H1 (cell line): ENCODE data around the gene ICA1. TPM values are rescaled to one million over a fixed set of nuclear protein-coding genes. Genes with fewer than 3 reads are reported as not detected.

Source experiments
- CEBPB ChIP-seq: IDR thresholded peaks from 2 replicates; pipeline ENCODE4 v1.6.1; 2012; ENCODE audit warnings: low read depth, low read length
- CHD2 ChIP-seq: IDR thresholded peaks from 2 replicates; pipeline ENCODE4 v1.6.1; 2012; ENCODE audit warnings: low read length, improper control_type of control experiment
- JUN ChIP-seq: IDR thresholded peaks from 2 replicates; pipeline ENCODE4 v1.6.1; 2011; ENCODE audit warnings: low read depth, mild to moderate bottlenecking, improper control_type of control experiment, low read length
- KDM1A ChIP-seq: fragments of 200-600, 300-600 bp; sonication (generic); IDR thresholded peaks from 2 replicates; pipeline ENCODE4 v1.7.1; 2016; ENCODE audit warnings: mild to moderate bottlenecking, low read length, borderline replicate concordance
- POLR2A ChIP-seq, 2 experiments: IDR thresholded peaks; 1 replicate in 1 of 2; 2 replicates in 1 of 2; pipeline ENCODE4 v1.6.1; 2011; ENCODE audit warnings: low read depth in 2 of 2, low read length in 2 of 2, mild to moderate bottlenecking in 2 of 2; ENCODE audit errors: control extremely low read depth in 1 of 2
- RAD21 ChIP-seq, 2 experiments: IDR thresholded peaks in 1 of 2; conservative IDR thresholded peaks in 1 of 2; 2 replicates each; pipeline ENCODE4 v1.6.1; 2011; ENCODE audit warnings: low read depth in 2 of 2, low read length in 2 of 2, improper control_type of control experiment in 1 of 2, inconsistent platforms in 1 of 2, mild to moderate bottlenecking in 1 of 2, moderate library complexity in 1 of 2
- SP4 ChIP-seq: IDR thresholded peaks from 2 replicates; pipeline ENCODE4 v1.6.1; 2012; ENCODE audit warnings: low read length, inconsistent platforms
- SUZ12 ChIP-seq: fragments of 200-600 bp; sonication (generic); IDR thresholded peaks from 2 replicates; pipeline ENCODE4 v1.6.1; 2012; ENCODE audit warnings: mild to moderate bottlenecking, inconsistent platforms, low read length, moderate library complexity, mixed read lengths
- TAF1 ChIP-seq: IDR thresholded peaks from 2 replicates; pipeline ENCODE4 v1.6.1; 2011; ENCODE audit warnings: mild to moderate bottlenecking, low read depth, low read length
- TCF12 ChIP-seq: IDR thresholded peaks from 2 replicates; pipeline ENCODE4 v1.6.1; 2011; ENCODE audit warnings: low read depth, mild to moderate bottlenecking, low read length
- polyA plus RNA-seq, 7 experiments: library from polyadenylated mRNA; depleted of rRNA in 3 of 7; stranded (reverse) in 5 of 7; unstranded in 2 of 7; fragments of >200 nt in 5 of 7; fragments of 200-250 nt in 2 of 7; gene quantifications; 1 replicate in 5 of 7; 2 replicates in 1 of 7; 4 replicates in 1 of 7; pipeline versions ENCODE4 v1.2.1 to v1.2.3, GENCODE V29; 2011 to 2013; ENCODE audit warnings: missing spikeins in 2 of 7, mixed read lengths in 2 of 7
- total RNA-seq: library from RNA; stranded (reverse); fragmentation: NEBNext Ultra II Directional; extraction: Animal tissue kit (Norgen Biotek cat#: 25700); gene quantifications from 2 replicates; pipeline ENCODE4 v1.2.1, GENCODE V29; 2021
- TF ChIP-seq, protein P1 (sequence below): fragments of 300-600 bp; sonication (generic); IDR thresholded peaks from 2 replicates; pipeline ENCODE4 v1.7.1; 2012; ENCODE audit warnings: low read length, moderate library complexity, mild to moderate bottlenecking, inconsistent platforms; ENCODE audit not compliant: insufficient replicate concordance

Gene ICA1
- total and polyA plus RNA-seq, 2 of the 8 experiments (the other 6 are each of a cell fraction or from before 2014, with no cell fraction given) = 14.9 to 37.1 TPM

DNA sequence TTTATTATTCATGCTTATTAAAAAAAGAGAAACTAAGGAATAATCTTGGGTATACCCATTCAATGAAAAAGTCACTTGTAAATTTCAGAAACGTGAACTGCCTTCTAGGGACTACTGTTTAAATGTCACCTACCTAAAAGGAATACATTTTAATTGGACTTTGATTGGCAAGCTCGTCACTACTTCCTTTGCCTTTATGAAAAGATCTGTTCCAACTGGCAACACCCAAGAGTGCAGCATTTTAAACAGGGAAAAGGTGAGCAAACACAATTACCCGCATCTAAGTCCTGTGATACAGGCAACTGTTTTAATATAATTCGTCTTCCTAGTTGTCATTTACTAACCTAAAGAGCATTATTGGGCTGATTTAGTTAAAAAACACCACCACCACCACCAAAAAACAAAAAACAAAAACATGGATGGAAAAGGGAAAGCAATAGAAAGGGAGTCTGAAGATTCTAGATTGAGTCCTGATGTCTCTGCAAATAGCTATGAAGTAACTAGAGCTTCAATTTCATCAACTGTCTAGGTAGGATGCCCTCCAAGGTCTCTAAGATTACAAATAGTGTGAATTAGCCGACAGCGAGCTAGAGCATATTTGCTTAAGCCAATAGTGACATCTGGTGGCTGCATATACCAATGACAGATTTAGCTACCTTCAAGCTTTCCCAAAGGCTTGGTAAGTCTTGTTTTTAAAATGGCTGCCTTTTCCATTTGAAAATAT, 33.8 kb upstream of the ICA1 start (continued):
- TF ChIP-seq, protein P1, sequence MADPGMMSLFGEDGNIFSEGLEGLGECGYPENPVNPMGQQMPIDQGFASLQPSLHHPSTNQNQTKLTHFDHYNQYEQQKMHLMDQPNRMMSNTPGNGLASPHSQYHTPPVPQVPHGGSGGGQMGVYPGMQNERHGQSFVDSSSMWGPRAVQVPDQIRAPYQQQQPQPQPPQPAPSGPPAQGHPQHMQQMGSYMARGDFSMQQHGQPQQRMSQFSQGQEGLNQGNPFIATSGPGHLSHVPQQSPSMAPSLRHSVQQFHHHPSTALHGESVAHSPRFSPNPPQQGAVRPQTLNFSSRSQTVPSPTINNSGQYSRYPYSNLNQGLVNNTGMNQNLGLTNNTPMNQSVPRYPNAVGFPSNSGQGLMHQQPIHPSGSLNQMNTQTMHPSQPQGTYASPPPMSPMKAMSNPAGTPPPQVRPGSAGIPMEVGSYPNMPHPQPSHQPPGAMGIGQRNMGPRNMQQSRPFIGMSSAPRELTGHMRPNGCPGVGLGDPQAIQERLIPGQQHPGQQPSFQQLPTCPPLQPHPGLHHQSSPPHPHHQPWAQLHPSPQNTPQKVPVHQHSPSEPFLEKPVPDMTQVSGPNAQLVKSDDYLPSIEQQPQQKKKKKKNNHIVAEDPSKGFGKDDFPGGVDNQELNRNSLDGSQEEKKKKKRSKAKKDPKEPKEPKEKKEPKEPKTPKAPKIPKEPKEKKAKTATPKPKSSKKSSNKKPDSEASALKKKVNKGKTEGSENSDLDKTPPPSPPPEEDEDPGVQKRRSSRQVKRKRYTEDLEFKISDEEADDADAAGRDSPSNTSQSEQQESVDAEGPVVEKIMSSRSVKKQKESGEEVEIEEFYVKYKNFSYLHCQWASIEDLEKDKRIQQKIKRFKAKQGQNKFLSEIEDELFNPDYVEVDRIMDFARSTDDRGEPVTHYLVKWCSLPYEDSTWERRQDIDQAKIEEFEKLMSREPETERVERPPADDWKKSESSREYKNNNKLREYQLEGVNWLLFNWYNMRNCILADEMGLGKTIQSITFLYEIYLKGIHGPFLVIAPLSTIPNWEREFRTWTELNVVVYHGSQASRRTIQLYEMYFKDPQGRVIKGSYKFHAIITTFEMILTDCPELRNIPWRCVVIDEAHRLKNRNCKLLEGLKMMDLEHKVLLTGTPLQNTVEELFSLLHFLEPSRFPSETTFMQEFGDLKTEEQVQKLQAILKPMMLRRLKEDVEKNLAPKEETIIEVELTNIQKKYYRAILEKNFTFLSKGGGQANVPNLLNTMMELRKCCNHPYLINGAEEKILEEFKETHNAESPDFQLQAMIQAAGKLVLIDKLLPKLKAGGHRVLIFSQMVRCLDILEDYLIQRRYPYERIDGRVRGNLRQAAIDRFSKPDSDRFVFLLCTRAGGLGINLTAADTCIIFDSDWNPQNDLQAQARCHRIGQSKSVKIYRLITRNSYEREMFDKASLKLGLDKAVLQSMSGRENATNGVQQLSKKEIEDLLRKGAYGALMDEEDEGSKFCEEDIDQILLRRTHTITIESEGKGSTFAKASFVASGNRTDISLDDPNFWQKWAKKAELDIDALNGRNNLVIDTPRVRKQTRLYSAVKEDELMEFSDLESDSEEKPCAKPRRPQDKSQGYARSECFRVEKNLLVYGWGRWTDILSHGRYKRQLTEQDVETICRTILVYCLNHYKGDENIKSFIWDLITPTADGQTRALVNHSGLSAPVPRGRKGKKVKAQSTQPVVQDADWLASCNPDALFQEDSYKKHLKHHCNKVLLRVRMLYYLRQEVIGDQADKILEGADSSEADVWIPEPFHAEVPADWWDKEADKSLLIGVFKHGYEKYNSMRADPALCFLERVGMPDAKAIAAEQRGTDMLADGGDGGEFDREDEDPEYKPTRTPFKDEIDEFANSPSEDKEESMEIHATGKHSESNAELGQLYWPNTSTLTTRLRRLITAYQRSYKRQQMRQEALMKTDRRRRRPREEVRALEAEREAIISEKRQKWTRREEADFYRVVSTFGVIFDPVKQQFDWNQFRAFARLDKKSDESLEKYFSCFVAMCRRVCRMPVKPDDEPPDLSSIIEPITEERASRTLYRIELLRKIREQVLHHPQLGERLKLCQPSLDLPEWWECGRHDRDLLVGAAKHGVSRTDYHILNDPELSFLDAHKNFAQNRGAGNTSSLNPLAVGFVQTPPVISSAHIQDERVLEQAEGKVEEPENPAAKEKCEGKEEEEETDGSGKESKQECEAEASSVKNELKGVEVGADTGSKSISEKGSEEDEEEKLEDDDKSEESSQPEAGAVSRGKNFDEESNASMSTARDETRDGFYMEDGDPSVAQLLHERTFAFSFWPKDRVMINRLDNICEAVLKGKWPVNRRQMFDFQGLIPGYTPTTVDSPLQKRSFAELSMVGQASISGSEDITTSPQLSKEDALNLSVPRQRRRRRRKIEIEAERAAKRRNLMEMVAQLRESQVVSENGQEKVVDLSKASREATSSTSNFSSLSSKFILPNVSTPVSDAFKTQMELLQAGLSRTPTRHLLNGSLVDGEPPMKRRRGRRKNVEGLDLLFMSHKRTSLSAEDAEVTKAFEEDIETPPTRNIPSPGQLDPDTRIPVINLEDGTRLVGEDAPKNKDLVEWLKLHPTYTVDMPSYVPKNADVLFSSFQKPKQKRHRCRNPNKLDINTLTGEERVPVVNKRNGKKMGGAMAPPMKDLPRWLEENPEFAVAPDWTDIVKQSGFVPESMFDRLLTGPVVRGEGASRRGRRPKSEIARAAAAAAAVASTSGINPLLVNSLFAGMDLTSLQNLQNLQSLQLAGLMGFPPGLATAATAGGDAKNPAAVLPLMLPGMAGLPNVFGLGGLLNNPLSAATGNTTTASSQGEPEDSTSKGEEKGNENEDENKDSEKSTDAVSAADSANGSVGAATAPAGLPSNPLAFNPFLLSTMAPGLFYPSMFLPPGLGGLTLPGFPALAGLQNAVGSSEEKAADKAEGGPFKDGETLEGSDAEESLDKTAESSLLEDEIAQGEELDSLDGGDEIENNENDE = no peak
- TF ChIP-seq CEBPB (no peak), KDM1A (no peak), RAD21 (IDR thresholded peaks at IDR 0.05 in 1 of 2, conservative IDR thresholded peaks at IDR 0.05 in 1 of 2; ENCODE audit: low read depth in 2 of 2, low read length in 2 of 2) (peak; percentile 96 to 99), SP4 (no peak), SUZ12 (no peak), TCF12 (no peak), TAF1 (no peak), POLR2A (IDR thresholded peaks at IDR 0.05; ENCODE audit: control extremely low read depth in 1 of 2, low read depth in 2 of 2, low read length in 2 of 2) (no peak), JUN (no peak), CHD2 (no peak)
